ENCODE results near the gene RRP36. TPM values are rescaled to one million over a fixed set of nuclear protein-coding genes. Genes with fewer than 3 reads are reported as not detected.

RRP36 gene
- total RNA-seq, 1 experiment from 2014 or later = 121 TPM

DNA sequence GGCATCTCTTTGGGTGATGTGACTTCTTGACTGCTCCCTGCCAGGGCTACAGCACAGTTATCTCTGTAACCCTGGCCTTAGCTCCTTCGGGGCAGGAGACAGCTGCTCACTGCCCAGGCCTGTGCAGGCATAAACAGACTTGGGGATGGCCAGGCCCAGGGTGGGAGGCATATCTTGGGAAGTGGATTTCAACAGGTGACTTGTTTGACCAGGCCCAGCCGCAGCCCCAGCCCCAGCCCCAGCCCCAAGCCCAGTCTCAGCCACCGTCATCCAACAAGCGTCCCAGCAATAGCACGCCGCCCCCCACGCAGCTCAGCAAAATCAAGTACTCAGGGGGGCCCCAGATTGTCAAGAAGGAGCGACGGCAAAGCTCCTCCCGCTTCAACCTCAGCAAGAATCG lies 15.2 kb upstream of the RRP36 start:
- no peak for DNase-seq (ENCODE audit: low spot score)

DNA sequence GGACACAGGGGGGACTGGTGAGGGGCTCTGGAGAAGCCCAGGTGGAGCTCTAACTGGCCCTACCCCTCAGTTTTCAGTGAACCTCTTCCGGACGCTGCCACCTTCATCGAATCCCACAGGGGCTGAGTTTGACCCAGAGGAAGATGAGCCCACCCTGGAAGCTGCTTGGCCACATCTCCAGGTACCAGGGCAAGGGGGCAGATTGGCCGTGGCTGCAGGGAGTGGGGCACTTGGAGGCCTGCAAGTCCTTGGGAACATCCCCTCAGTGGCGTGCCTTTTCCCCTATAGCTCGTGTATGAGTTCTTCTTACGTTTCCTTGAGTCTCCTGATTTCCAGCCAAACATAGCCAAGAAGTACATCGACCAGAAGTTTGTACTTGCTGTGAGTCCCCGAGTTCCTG lies 14.3 kb upstream of the RRP36 start:
- DNase-seq (ENCODE audit: low spot score) = no peak

DNA sequence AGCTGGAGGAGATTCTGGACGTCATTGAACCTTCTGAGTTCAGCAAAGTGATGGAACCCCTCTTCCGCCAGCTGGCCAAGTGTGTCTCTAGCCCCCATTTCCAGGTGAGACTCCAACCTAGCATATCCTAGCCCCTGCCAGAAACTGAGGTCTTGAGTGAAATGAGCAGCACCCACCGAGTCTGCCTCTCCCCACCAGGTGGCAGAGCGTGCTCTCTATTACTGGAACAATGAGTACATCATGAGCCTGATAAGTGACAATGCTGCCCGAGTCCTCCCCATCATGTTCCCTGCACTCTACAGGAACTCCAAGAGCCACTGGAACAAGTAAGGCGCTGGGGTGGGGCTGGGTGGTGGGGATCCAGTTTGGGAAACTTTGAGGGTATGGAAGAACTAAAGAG lies 12.3 kb upstream of the RRP36 start:
- no peak for DNase-seq (ENCODE audit: low spot score)

DNA sequence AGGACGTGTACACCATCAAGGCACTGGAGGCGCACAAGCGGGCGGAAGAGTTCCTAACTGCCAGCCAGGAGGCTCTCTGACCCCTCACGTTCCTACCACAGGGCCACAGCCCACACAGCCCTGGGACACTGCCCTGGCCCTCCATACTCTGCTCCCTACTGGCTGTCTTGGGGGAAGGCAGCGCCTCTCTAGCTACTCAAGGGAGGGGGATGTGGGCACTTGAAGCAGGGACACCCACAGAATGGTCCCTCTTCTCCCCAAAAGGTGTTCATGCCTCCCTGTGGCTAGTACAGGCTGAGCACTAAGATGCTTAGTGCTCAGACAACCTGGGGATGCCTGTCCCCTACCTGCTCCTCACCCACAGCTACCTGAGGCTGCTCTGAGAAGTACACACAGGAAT lies 10.2 kb upstream of the RRP36 start:
- DNase-seq (ENCODE audit: low spot score) = no peak

DNA sequence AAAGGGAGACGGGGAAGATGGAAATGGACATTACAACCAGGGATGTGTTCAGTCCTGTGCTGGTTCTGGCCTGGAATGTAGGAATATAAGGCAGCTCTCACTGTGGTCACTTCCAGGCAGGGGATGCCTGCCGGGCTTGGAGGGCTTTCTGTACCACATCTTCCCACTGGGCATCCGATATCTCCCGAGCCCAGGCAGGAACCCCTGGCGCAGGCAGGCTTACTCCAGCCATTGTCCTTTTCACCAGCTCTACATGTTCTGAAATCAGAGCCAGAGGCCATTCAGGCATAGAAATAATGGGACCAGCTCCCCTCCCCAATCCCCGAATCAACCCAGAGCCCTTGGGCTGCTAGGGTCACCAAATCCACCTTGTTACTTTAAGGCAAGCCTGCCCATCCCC lies 9.1 kb upstream of the RRP36 start:
- no peak for DNase-seq (ENCODE audit: low spot score)

DNA sequence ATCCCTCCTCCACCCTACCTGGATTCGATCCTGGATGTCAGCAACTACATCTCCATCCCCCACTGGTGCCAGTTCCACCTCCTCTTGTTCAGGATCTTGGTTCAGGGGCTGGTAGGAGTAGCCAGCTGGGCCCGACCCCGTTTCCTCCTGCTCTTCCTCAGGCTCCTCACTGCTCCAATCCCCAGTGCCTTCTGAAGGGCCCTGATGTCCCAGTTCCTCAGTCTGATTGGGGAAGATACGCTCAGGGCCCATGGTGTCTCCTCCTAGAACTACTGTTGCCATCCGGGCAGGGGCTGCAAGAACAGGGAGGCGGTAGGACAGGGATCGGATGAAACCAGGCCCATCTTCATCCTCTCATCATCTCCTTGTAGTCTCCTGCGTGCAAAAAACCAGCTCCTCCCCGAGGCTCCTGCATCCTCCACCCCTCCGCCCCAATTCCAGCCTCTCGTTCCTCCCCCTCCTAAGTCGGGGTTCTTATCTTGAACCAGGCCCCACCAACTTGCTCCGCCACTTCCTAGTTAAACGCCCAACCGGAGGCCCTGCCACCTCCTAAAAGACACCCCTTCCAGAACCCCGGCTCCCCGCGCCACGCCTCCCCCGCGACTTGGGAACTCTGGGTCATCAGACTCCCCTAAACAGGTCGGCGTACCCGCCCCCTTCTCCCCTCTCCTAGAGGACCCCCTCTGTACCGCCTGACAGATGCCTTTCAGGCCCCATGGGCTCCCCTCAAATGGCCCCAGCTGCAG lies 8.2 kb upstream of the RRP36 start:
- peak; percentile 41 for DNase-seq (ENCODE audit: low spot score)

DNA sequence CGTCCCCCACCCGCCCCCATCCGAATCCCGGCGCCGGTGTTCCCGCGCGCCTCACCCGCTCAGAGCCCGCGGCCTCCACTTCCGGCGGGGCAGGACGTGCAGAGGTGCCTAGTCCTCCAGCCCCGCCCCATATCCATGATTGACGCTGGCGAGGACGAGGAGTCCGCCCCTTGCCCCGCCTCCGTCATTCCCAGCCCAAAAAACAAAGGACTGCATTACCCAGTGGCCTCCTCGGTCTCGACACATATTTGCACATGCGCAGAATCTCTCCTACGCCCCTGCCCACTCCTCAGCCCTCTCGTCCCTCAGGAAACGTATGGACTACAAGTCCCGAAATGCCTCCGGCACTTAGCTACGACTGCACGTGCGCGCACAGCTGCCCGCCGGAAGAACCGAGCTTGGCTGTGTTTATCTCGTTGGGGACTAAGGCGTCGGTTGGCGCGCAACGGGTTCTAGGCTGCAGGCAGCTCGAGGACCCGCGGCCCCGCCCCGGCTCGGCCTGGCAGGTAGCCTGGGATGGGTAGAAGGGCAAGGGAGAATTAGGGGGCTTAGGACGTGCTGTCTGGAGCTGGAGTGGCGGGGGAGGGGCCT lies 7.5 kb upstream of the RRP36 start, which contains the start of the genes KLHDC3 and MEA1:
TSS of gene KLHDC3 (plus strand) at position 407 of the 591 bp plus-strand sequence. CDS start 2,944 bp downstream, outside the sequence.
TSS of gene MEA1 (minus strand) at position 104 of the 591 bp plus-strand sequence. CDS start 133 bp downstream, outside the sequence.
- peak; percentile 99 for DNase-seq (ENCODE audit: low spot score)

DNA sequence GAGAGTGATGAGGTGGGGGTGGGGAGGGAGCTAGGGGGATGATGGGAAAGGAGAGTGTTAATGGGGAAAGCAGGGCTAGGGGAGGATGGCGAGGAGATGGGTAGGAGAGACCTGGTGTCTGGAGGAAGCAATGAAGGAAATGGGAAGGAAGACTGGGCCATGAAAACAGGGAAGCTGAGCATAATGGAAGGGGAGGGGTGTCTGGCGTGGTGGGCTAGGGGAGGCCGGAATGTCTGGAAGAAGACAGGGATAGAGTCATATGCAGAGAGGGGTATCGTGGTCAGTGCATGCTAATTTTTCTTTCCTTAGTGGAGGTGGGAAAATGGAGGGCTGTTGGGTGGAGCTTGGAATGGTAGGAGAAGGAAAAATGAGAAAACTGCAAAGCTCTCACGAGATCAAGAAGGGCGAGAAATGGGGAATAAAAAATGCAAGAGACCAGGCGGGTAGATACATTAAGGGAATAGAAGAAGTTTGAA lies 7.0 kb upstream of the RRP36 start:
- DNase-seq (ENCODE audit: low spot score) = no peak

DNA sequence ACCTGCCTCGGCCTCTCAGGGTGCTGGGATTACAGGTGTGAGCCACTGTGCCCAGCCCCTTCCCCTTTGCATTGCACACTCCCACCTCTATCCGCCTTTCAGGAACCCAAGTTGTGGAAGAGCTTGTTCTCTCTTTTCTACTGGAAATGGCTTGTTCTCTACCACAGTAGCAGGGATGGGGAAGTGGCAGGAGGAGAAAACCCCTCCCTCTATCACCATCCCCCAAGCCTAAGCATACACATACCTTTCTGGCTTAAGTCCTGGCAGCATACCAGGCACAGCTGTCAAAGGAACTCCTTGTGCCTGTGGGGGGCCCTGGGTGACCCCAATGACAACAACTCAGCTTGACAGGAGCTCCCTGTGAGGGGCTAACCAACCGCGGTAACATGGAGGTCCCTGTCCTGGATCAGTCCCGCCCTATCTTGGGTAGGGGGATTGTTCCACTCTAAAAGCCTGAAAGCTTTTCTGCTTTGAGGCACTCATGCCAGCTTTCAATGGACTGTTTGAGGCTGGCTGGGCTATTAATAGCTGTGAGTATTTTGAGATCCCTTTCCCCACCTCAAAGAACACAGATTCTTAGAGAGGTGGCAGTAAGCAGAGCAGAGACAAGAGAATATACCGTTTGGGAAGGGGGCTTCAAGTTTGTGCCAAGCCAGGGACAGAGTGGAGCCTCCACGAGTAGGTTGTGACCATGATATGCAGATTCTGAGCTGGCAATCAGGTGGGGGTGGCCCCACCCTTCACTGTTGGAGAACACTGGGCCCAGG lies 5.1 kb upstream of the RRP36 start:
- DNase-seq (ENCODE audit: low spot score) = no peak

DNA sequence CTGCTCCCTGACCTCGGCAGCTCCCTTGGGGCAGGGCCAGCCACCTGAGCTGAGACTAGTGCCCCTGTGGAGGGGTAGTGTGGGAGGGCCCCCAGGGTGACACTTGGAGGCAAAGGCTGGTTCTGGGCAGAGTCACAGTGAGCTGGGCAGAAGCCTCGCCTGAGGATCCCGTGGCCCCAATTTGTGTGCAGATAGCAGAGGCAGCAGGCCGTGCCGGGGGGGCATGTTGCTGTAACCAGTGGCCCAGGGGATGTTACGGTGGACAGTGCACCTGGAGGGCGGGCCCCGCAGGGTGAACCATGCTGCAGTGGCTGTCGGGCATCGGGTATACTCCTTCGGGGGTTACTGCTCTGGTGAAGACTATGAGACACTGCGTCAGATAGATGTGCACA lies 4.5 kb upstream of the RRP36 start:
- DNase-seq (ENCODE audit: low spot score) = no peak

DNA sequence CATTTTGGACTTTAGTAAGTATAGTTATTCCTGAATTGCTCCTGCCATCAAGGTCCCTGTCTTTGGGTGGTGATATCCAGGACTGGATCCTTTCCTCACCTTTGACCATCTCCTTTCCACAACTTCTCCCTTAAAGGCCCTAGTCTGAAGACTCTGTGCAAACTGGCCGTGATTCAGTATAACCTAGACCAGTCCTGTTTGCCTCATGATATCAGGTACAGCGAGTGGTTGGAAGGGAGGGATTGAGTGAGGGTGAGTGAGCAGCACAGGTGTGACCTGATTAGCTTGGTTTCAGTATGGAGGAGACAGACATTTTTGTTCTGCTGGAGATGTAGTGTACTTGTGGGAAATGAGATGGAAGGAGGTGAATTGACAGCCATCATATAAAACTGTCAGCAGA lies 2.3 kb upstream of the RRP36 start:
- DNase-seq (ENCODE audit: low spot score) = no peak

DNA sequence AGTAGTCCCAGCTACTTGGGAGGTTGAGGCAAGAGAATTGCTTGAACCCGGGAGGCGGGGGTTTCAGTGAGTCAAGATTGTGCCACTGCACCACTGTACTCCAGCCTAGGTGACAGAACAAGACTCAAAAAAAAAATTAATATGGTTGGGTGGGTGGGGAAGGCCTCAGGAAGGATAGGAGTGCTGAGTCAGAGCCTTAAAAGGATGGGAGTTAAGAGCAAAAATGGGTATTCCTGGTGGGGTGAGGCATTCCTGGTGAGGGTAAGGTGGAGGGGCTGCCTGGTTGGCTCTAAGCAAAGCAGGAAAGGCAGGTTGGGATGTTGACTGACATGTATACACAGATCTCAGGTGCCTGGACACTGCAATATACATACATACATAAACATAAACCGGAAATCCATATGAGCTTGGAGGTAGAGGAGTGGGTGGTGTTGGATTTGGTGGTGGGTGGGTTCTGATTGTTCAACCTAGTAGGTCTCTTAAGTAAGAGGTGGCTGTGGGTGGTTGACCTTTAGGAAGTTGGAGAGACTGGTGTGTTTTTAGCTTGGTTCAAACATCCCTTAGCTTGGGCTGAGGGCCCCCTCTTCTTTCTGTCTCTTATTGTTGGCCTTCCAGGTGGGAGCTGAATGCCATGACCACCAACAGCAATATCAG lies 1.2 kb upstream of the RRP36 start:
- no peak for DNase-seq (ENCODE audit: low spot score)

DNA sequence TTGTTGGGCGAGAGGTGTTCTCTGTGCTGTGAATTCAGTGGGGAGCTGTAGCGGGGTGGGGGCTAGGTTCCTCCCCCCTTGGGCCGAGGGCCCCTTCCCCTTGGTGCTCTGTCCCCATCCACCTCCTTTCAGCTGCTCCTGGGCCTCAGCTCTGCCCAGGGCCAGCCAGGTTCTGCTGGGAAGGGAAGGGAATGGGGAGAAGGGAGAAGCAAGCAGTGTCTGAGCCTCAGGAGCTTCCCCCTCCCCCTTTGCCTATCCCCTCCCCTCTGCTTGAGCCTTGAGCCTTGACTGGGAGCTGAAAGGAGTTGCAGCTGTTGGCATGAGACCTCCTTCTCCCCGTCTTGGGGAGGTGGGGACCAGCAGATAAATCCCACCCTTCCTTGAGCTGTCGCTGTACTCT lies 576 bp upstream of the RRP36 start:
- DNase-seq (ENCODE audit: low spot score) = no peak

DNA sequence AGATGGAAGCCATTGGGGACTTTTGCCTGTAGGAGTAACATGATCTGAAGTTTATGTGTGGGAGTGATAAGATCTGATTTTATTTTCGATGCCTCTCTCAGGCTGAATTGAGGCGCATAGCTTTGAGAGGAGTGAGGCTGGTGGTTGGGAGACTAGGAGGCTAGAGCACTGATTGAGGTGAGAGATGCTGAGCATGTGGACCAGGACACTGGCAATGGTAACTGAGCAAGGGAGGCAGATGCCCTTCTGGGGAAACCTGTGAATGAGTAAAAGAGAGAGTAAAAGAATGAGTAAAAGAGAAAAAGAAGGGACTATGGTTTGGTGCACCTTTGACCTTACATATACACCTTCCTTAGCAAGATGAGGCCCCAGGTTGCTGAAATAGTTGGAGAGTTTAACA lies 3.0 kb downstream of the RRP36 start:
- DNase-seq (ENCODE audit: low spot score) = no peak

DNA sequence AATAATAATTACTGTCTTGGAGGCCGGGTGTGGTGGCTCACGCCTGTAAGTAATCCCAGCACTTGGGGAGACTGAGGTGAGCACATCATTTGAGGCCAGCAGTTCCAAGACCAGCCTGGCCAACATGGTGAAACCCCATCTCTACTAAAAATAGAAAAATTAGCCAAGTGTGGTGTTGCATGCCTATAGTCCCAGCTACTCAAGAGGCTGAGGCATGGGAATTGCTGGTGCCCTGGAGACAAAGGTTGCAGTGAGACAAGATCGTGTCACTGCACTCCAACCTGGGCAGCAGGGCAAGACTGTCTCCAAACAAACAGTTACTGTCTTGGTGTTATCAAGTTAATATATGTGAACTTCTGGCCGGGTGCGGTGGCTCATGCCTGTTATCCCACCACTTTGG lies 4.9 kb downstream of the RRP36 start:
- no peak for DNase-seq (ENCODE audit: low spot score)

DNA sequence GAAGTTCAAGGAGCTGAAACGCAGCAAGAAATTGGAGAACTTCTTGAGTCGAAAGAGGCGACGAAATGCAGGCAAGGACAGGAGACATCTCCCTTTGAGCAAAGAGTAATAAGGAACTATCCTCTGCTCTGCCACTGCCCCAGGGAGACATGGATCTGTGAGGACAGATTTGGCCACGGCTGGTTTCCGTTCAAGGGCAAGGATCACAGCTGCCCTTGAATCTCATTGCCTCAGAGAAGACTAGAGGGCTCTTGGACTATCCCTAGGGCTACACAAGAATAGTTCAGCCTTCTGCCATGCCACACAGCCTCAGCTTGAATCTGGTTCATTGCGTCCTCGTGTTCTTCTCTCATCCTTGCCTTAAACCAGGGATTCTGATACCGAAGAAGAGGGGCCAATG lies 7.7 kb downstream of the RRP36 start:
- no peak for DNase-seq (ENCODE audit: low spot score)

DNA sequence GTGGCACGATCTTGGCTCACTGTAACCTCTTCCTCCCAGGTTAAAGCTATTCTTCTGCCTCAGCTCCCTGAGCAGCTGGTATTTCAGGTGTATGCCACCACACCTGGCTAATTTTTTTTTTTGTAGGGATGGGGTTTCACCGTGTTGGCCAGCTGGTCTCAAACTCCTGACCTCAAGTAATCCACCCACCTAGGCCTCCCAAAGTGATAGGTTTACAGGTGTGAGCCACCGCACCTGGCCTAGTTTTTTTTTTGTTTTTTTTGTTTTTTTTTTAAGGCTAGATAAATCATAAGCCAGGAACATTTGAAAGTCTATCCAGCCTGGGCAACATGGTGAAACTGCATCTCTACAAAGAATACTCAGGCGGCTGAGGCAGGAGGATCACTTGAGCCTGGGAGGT lies 10.9 kb downstream of the RRP36 start:
- DNase-seq (ENCODE audit: low spot score) = no peak

DNA sequence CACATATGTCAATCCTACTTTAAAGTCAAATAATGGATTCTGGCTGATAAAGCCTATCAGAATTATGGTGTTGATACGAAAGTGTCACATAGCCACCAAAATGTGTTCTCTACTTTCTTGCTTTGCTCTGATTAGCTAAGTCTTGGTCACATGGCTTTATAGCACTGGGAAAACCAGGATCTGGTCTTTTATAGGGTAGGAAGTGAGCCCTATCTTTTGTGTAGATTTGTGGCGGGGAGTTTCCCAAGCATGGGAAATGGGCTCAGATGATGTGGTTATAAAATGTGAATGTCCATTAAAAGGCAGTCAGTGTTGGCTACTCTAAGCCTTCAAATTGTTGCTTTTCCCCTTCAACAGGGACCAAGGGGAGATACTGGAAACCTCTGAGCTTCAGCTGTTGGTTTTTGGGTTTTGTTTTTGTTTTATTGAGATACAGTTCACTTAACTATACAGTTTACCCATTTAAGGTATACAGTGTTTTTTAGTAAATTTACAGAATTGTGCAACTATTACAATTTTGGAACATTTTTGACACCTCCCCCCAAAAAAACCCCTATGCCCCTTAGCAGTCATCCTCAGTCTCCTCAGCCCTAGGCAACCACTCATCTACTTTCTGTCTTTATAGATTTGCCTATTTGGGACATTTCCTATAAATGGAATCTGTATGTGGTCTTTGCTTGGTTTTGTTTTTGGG lies 12.2 kb downstream of the RRP36 start:
- no peak for DNase-seq (ENCODE audit: low spot score)

DNA sequence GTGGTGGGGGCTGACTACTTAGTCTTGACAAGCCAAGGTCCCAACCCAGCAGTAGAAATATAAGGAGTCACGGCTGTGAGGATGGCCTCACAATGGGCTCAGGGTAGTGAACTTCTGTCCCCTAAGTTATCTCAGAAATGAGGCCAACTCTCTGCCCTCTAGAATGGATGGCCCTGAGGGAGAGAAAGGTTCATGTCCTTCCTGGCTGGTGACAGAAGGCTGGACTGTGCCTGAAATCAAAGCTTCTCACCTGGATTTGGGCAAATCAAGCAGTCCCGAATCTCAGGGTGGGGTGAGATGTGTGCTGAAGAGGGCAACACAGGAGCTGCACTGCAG lies 12.7 kb downstream of the RRP36 start:
- DNase-seq (ENCODE audit: low spot score) = no peak

DNA sequence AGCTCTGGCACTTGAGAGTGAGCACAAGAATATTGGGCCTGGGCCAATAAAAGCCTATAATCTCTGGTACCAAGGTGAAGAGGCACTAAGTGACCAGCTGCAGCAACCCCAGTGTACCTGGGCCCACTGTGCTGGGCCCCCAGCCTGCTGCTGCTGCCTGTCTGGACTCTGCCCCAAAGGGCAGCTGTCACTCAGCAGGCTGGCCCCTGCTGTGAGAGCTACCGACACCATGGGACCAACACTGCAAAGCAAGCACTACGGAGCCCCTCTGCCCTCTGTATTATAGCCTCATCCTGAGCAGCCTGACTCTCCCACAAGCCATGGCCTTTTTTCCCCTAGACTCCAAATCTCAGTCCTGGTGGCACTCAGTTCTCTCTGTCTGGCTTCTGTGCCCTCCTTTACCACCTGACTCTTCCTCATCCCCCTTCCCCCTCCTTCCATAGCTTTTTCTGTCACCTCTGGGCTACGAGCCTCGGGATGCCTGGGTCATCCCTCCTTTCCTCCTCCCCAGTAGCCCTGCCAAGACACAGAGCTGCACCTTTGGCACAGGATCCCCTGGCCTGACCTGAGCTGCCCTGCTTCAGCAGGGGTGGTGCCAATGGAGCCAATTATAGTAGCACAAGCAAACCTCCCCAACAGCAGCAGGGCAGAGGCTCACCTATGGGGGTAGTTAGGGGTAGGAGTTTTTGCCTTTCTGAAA lies 14.2 kb downstream of the RRP36 start:
- no peak for DNase-seq (ENCODE audit: low spot score)

DNA sequence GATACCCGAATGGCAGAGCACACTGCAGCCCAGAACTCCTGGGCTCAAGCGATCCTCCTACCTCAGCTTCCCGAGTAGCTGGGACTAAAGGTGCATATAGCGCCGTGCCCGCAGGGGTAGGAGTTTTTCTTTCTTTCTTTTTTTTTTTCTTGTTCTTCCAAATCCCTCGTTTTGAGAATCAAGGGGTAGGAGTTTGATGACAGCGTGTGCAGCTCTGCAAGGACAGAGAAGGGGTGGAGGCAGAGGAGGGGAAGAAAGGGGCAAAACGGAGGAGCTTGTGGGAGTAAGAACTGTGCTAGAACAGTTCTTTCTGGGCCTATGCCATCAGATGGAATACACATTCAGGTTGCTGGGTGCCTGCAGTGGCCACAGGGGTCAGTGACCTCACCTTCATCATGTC lies 15.3 kb downstream of the RRP36 start:
- no peak for DNase-seq (ENCODE audit: low spot score)

Measured in A172 (cell line).